Keratinocyte (primary cell): ENCODE measurements around the gene COL1A2.

Experiments
- CTCF ChIP-seq, 3 experiments: IDR thresholded peaks in 1 of 3; conservative IDR thresholded peaks in 1 of 3; optimal IDR thresholded peaks in 1 of 3; 2 replicates in 2 of 3; 3 replicates in 1 of 3; pipeline versions ENCODE3 to v1.5.1; 2011; ENCODE audit warnings: low read length in 3 of 3, mild to moderate bottlenecking in 3 of 3, moderate library complexity in 2 of 3, control low read depth in 1 of 3, inconsistent platforms in 1 of 3; ENCODE audit not compliant: insufficient read depth in 2 of 3; ENCODE audit errors: extremely low read depth in 1 of 3
- EZH2 ChIP-seq: IDR thresholded peaks from one replicate; pipeline ENCODE4 v1.6.1; 2012; ENCODE audit warnings: inconsistent platforms, mild to moderate bottlenecking, low read length, moderate library complexity

- TF ChIP-seq CTCF (optimal IDR thresholded peaks at IDR 0.05 in 1 of 3, IDR thresholded peaks at IDR 0.05 in 1 of 3, conservative IDR thresholded peaks at IDR 0.05 in 1 of 3; ENCODE audit: extremely low read depth in 1 of 3, insufficient read depth in 2 of 3, low read length in 3 of 3) (no peak), EZH2 (no peak)
Measured at GRCh38 chr7:94378356-94378755, 16.3 kb upstream of the COL1A2 start.
